ENCODE data around the gene BUD31. TPM values are rescaled to one million over a fixed set of nuclear protein-coding genes. Genes with fewer than 3 reads are reported as not detected.

Gene BUD31
- total RNA-seq, 1 experiment from 2014 or later, result 154 TPM

DNA sequence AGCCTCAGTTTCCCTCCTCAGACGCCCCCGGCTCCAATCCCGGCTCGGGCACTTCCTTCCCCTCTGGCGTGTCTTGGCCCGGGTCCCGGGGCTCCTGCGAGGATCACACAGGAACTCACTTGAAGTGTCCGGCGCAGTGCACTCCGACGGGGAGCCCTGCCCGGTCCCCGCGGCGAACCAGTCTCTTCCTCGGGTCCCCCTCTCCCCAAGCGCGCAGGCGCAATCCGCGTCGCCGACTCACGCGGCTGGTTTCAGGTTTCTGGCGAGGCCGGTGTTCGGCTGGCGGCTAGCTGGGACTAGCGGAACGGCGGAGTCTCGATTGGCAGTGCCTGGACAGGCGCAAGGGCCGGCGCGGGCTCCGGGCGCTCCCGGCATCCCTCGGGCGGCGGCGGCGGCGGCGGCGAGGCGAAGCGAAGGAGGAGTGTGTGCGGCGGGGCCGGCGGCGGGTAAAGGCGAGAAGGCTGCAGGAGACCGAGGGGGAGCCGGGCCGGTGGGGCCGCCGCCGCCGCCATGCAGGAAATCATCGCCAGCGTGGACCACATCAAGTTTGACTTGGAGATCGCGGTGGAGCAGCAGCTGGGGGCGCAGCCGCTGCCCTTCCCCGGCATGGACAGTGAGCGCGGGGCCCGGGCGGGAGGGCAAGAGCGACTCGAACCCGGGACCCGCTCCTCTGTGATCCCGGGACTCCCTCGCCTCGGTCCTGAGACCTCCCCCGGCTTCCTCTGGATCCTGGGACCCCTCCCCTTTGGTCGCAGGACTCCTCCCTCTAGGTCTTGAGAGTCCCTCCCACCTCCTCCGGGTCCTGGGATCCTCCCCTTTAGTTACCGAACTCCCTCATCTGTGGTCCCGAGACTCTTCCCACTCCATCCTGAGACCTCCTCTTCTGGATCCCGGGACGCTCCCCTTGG, 30.1 kb downstream of the BUD31 start, which contains the start of the genes CPSF4 and PTCD1 (continued):
- TF ChIP-seq CTCF (IDR thresholded peaks at IDR 0.05 in 2 of 3, conservative IDR thresholded peaks at IDR 0.05 in 1 of 3; ENCODE audit: borderline replicate concordance in 1 of 3, insufficient read depth in 1 of 3, low read depth in 2 of 3, low read length in 2 of 3) (no peak), EZH2phosphoT487 (IDR thresholded peaks at IDR 0.05; ENCODE audit: borderline replicate concordance) (no peak)

DNA sequence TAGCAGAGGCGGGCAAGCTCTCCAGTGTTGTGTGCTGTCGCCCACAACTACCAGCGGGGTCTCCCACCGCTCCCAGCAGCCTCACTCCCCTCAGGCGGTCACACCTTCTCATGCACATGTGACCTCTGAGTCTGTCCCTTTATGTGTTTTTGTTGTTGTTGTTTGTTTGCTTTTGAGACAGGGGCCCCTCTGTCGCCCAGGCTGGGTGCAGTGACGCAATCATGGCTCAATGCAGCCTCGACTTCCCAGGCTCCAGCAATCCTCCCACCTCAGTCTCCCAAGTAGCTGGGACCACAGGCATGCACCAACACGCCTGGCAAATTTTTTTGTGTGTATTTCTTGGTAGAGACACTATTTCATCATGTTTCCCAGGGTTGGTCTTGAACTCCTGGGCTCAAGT, 31.4 kb downstream of the BUD31 start:
- TF ChIP-seq RAD21 (IDR thresholded peaks at IDR 0.05; ENCODE audit: low read depth) (no peak), MAX (IDR thresholded peaks at IDR 0.05) (no peak), EZH2 (IDR thresholded peaks at IDR 0.05) (no peak), ZFX (IDR thresholded peaks at IDR 0.05) (no peak), EZH2phosphoT487 (IDR thresholded peaks at IDR 0.05; ENCODE audit: borderline replicate concordance) (no peak), POLR2AphosphoS5 (IDR thresholded peaks at IDR 0.05; ENCODE audit: low read depth, low read length) (no peak), CEBPB (IDR thresholded peaks at IDR 0.05; ENCODE audit: low read depth) (no peak), JUND (IDR thresholded peaks at IDR 0.05) (no peak)
- ChIA-PET CTCF (no interaction called here), POLR2A (no interaction called here), RAD21 (ENCODE audit: low non-redundant PET in 1 of 2, low total read pairs in 2 of 2, uncharacterized antibody in 2 of 2, unreplicated experiment in 2 of 2) (no interaction called here)
- Histone ChIP-seq H3K27me3 (ENCODE audit: insufficient read depth, low read length) (no peaks in the 10 kb centered on the region), H3K79me2 (ENCODE audit: insufficient read depth, low read length) (peaks cover 80% of the 10 kb centered on the region), H3K27ac (ENCODE audit: low read depth, low read length) (no peak overlapping the region), H3K9me2 (ENCODE audit: insufficient read depth) (no peaks in the 10 kb centered on the region), H3K4me2 (ENCODE audit: low read length) (peak overlapping the region; percentile 81), H3K4me3 (replicated peaks in 1 of 2; ENCODE audit: low read depth in 1 of 2, low read length in 2 of 2) (peak overlapping the region; percentile 91 to 99), H3K4me1 (ENCODE audit: control insufficient read depth in 1 of 2, insufficient read depth in 2 of 2, low read length in 2 of 2) (peaks cover 4 to 17% of the 10 kb centered on the region in 2 experiments; a peak in 3 of 4 replicates), H2AFZ (ENCODE audit: low read depth, low read length, poor library complexity, severe bottlenecking) (no peak overlapping the region), H3K9ac (ENCODE audit: low read length) (peak overlapping the region; percentile 95), H3K9me3 (ENCODE audit: control insufficient read depth in 1 of 2, insufficient read depth in 1 of 2, low read depth in 1 of 2, low read length in 2 of 2) (no peaks in the 10 kb centered on the region), H3K36me3 (ENCODE audit: control insufficient read depth in 1 of 2, insufficient read depth in 2 of 2, low read length in 2 of 2) (peaks cover 19 to 23% of the 10 kb centered on the region in 2 experiments), H4K20me1 (ENCODE audit: insufficient read depth) (peaks cover 9% of the 10 kb centered on the region; the same call in 1 of the 2 replicates)
- no peak for ATAC-seq
- BruUV-seq (replicated peaks), result no TSS peak
- DNase-seq (ENCODE audit: low read depth, low spot score), result no peak
- intact Hi-C loops (cut with micrococcal nuclease), result no loop called here

All from HCT116 (cell line).